ENCODE data around the gene NFIB.

NFIB gene

DNA sequence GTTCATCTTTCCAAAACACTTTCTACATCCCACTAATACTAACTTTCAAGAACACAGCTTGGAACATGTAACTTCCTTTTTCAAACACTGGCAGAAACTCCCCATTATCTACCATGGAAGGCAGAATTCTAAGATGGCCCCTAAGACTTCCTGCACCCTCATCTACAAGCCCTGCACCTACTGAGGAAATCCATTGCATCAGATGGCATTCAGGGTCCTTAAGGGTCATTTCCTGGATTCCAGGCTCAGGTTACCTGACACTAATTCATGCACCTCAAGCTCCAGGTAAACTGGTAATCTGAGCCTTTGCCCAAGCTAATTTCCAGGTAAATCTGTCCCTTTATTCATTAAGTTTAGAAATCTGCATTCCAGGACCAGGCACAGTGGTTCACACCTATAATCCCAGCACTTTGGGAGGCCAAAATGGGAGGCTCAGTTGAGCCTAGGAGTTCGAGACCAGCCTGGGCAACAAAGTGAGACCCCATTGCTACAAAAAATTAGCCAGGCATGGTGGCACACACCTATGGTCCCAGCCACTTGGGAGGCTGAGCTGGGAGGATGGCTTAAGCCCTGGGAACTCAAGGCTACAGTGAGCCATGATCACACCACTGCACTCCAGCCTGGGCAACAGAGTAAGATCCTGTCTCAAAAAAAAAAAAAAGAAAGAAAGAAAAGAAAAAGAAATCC, 91.6 kb downstream of the NFIB start:
- H3K9me3 ChIP-seq (ENCODE audit: low read length), result no peaks in the 10 kb centered on the region
- H3K36me3 ChIP-seq (ENCODE audit: insufficient read depth, low read length), result no peaks in the 10 kb centered on the region

DNA sequence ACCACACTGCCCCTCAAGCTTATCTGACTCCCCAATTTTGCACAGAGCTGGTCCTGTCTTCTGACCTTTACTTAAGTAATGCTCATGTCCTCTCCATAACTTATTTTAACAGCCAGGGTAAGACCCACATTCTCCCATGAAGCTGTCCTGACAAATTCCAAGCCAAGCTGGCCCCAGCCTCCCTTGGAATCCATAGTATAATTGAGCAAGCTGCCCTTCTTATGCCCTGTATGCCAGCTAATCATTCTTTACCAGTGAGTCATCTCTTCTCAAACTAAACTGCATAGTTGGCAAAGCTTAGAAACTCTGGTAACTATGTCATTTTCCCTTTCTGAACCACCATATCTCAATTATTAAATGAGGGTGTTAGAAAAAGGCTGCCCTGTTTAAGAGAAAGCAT, 92.4 kb downstream of the NFIB start:
- Histone ChIP-seq H3K27me3 (ENCODE audit: insufficient read depth, low read length) (no peaks in the 10 kb centered on the region), H2AFZ (ENCODE audit: low read depth, low read length) (no peak overlapping the region), H3K4me1 (ENCODE audit: insufficient read depth, low read length) (no peaks in the 10 kb centered on the region), H3K4me3 (ENCODE audit: low read length) (no peak overlapping the region), H3K9me3 (ENCODE audit: low read length) (no peaks in the 10 kb centered on the region), H3K36me3 (ENCODE audit: insufficient read depth, low read length) (no peaks in the 10 kb centered on the region)

More for the DNA sequence above, 91.6 kb downstream of the NFIB start:
- no peak overlapping the region for H3K4me3 ChIP-seq (ENCODE audit: low read length)
- H3K27me3 ChIP-seq (ENCODE audit: insufficient read depth, low read length), result no peaks in the 10 kb centered on the region
- no peak overlapping the region for H2AFZ ChIP-seq (ENCODE audit: low read depth, low read length)
- H3K4me1 ChIP-seq (ENCODE audit: insufficient read depth, low read length), result no peaks in the 10 kb centered on the region

DNA sequence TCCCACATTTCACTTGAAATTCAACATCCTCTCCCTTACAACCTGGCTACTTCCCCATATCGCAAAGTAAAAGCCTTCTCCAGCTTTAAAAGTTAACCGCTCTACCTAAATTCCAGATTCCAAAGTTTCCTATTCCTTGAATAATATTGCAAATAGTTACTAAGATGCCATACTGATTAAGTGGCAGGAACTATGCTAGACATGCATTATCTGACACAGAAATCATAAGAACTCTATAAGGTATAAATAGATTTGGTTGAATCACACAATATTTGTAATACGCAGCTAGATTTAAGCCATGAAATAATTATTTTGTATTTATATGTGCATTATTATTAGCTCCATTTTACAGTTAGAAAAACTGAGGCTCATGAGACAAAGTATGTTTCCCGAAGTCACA, 92.8 kb downstream of the NFIB start:
- no peak overlapping the region for H2AFZ ChIP-seq (ENCODE audit: low read depth, low read length)
- H3K36me3 ChIP-seq (ENCODE audit: insufficient read depth, low read length), result no peaks in the 10 kb centered on the region
- H3K4me1 ChIP-seq (ENCODE audit: insufficient read depth, low read length), result no peaks in the 10 kb centered on the region
- H3K9me3 ChIP-seq (ENCODE audit: low read length), result no peaks in the 10 kb centered on the region
- H3K27me3 ChIP-seq (ENCODE audit: insufficient read depth, low read length), result no peaks in the 10 kb centered on the region
- H3K4me3 ChIP-seq (ENCODE audit: low read length), result no peak overlapping the region

DNA sequence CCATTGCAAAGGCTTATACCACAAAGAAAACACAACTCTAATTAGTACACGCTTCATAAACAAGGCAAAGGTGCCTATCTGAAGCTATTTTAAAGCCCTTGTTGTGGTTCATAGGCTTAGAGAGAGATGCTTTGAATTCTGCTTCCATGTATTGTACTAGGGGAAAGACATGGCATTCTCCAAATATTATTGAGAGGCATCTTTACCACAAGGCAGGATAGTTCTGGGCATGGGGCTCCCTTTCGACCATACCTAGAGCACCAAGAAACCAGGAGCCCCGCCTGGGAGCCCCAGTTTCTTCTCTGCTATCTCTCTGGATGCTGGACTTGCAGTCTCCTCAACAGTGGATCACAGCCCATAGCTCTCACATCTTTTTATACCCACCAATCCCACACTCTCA, 93.7 kb downstream of the NFIB start:
- H3K27me3 ChIP-seq (ENCODE audit: insufficient read depth, low read length), result no peaks in the 10 kb centered on the region
- H3K36me3 ChIP-seq (ENCODE audit: insufficient read depth, low read length), result no peaks in the 10 kb centered on the region
- no peak overlapping the region for H3K4me3 ChIP-seq (ENCODE audit: low read length)
- H3K4me1 ChIP-seq (ENCODE audit: insufficient read depth, low read length), result no peaks in the 10 kb centered on the region
- H3K9me3 ChIP-seq (ENCODE audit: low read length), result no peaks in the 10 kb centered on the region
- no peak overlapping the region for H2AFZ ChIP-seq (ENCODE audit: low read depth, low read length)

DNA sequence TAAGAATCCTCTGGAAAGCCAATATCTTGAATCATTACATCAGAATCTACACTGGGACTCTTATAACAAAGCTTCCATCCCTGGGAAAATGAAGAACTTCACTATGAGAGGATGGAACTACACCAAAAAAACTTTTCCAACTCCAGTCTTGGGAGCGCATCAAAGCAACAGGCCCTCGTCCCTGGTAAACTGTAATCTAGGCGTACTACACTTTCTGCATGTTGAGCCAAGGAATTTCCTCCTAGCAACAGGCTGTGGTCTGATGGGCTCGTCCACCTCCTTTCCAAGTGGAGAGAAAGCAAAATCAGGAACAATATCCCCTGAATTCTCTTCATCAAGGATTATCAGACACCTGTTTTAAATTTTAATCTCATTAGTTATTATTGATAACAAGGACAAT, 94.1 kb downstream of the NFIB start:
- Histone ChIP-seq H3K4me1 (ENCODE audit: insufficient read depth, low read length) (no peaks in the 10 kb centered on the region), H3K9me3 (ENCODE audit: low read length) (no peaks in the 10 kb centered on the region), H3K4me3 (ENCODE audit: low read length) (no peak overlapping the region), H3K27me3 (ENCODE audit: insufficient read depth, low read length) (no peaks in the 10 kb centered on the region), H2AFZ (ENCODE audit: low read depth, low read length) (no peak overlapping the region), H3K36me3 (ENCODE audit: insufficient read depth, low read length) (no peaks in the 10 kb centered on the region)

DNA sequence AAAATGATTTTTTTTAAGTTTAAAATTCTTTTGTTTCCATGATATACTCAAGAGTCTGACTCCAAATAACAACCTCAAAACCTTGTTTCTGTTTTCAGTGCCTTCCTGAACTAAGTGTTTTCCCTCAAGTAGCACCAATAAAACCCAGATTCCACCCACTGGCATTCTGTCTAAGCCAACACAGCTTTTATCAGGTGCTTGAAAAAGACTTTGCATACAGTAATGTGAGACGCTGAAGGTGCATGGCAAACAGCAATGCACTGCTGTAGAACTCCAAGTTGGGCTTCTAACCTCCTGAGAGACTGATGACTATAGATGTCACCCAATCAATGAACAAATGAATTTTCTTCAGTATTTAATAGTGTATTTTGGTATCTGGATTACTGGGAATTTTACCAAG, 95.7 kb downstream of the NFIB start:
- Histone ChIP-seq H3K36me3 (ENCODE audit: insufficient read depth, low read length) (no peaks in the 10 kb centered on the region), H2AFZ (ENCODE audit: low read depth, low read length) (no peak overlapping the region), H3K27me3 (ENCODE audit: insufficient read depth, low read length) (no peaks in the 10 kb centered on the region), H3K4me1 (ENCODE audit: insufficient read depth, low read length) (no peaks in the 10 kb centered on the region), H3K4me3 (ENCODE audit: low read length) (no peak overlapping the region), H3K9me3 (ENCODE audit: low read length) (no peaks in the 10 kb centered on the region)

DNA sequence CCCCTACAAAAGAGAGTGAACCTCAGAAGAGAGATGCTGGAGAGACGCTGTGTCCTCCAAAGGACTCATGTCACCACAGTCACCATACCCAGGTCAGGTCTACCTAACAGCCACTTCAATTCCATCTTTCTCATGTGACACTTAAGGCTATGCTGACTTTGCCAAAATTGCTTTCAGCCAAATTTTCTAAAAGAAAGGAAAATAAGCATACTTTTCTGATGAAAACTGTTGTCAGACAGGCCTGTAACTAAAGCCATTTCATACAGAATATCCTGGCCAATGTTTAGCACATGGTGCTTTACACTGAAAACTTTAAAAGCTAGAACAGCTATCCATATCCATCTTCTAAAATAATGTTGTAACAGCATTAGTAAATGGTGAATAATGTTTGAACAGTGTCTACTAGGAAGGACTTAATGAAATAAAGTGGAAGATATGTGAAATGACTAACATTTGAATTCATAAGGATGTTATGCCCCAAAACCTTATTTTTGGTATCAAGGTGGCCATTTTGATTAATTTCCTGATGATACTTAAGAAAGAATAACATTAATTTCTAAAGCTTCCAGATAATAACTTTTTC, 97.2 kb downstream of the NFIB start:
- Histone ChIP-seq H3K4me3 (ENCODE audit: low read length) (no peak overlapping the region), H3K9me3 (ENCODE audit: low read length) (no peaks in the 10 kb centered on the region), H3K36me3 (ENCODE audit: insufficient read depth, low read length) (no peaks in the 10 kb centered on the region), H3K27me3 (ENCODE audit: insufficient read depth, low read length) (no peaks in the 10 kb centered on the region), H2AFZ (ENCODE audit: low read depth, low read length) (no peak overlapping the region), H3K4me1 (ENCODE audit: insufficient read depth, low read length) (no peaks in the 10 kb centered on the region)

DNA sequence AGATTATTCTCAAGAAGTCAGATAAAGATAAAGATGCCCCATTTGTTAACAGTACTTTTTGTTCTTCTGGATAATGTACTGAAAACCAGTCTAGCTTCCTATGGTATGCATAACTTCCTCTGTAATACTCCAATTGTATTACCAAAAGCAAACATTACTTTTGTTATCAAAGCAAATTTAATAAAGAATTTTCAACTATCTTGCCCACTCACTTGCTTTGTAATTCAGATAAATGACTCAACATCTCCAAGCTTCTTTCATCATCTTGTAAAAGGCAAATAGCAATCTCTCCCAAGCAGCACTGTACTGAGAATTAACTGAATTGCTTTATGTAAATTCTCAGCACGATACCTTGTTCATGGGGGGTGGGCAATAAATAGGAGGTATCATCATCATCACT, 98.3 kb downstream of the NFIB start:
- Histone ChIP-seq H3K36me3 (ENCODE audit: insufficient read depth, low read length) (no peaks in the 10 kb centered on the region), H2AFZ (ENCODE audit: low read depth, low read length) (no peak overlapping the region), H3K27me3 (ENCODE audit: insufficient read depth, low read length) (no peaks in the 10 kb centered on the region), H3K4me1 (ENCODE audit: insufficient read depth, low read length) (peaks cover 2% of the 10 kb centered on the region), H3K9me3 (ENCODE audit: low read length) (no peaks in the 10 kb centered on the region), H3K4me3 (ENCODE audit: low read length) (no peak overlapping the region)

DNA sequence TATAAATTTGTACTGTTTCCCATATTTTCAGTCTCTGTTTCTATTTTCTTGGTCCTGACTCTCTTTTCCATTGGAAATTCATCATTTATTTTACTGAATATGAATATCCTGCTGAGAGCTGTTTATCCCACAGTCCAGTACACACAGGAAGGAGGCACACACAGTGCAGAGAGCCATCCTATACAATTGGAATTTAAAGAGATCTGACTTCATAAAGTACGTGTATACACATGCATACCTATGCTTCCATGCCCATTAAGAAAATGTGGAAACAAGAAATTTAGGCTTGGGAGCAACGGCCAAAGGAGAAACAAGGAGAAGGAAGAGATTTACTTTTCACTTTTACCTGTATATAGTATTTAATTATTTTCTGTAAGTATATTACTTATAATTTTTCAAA, 99.2 kb downstream of the NFIB start:
- Histone ChIP-seq H3K4me3 (ENCODE audit: low read length) (no peak overlapping the region), H3K36me3 (ENCODE audit: insufficient read depth, low read length) (no peaks in the 10 kb centered on the region), H3K27me3 (ENCODE audit: insufficient read depth, low read length) (no peaks in the 10 kb centered on the region), H3K4me1 (ENCODE audit: insufficient read depth, low read length) (peaks cover 6% of the 10 kb centered on the region), H2AFZ (ENCODE audit: low read depth, low read length) (no peak overlapping the region), H3K9me3 (ENCODE audit: low read length) (no peaks in the 10 kb centered on the region)

DNA sequence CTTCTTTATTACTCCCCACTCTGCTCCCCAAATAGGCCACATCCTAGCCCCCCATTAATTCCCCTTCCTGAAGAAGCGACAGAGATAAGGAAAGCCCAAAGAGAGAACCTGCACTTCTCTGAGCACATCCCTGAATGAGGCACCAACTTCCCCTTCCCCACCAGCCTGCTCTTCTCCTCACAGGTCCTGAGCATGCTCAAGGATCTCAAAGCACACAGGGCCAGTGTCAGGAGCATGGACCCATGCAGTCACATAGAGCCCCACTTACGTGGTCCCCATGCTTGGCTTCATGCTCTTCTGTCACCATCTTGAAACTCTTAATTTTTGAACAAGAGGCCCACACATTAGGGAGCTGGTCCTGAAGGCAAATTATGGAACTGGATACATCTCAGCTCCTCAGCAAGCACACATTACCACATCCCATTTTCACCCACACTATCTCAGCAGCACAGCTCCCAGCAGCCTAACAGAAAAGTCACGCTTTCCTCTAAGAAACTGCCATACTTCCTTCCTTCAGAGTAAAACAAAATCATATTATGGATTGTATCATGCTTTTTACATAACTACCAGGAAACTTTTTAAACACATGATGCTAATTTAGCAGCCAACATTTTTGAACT, 99.8 kb downstream of the NFIB start:
- H3K4me1 ChIP-seq (ENCODE audit: insufficient read depth, low read length), result peaks cover 11% of the 10 kb centered on the region

DNA sequence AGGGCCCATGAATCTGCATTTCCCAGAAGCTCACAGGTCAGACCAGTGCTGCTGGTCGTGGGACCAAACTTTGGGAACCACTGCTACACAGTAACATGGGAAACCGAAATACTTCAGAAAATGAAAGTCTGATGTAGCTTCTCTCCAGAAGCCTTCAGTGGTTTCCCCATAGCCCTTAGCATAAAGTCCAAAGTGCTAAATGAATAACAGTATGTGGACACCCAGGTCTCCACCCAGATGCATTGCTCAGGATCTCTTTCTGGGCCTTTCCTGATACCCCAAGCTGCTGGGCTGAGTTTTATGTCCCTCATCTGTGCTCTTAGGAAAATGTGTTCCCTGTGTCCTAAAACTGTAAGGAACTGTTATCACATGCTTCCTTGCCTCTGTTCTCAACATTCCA, 100.4 kb downstream of the NFIB start:
- H3K36me3 ChIP-seq (ENCODE audit: insufficient read depth, low read length), result no peaks in the 10 kb centered on the region
- H3K4me1 ChIP-seq (ENCODE audit: insufficient read depth, low read length), result peaks cover 13% of the 10 kb centered on the region
- H3K4me3 ChIP-seq (ENCODE audit: low read length), result no peak overlapping the region
- H3K9me3 ChIP-seq (ENCODE audit: low read length), result no peaks in the 10 kb centered on the region
- no peak overlapping the region for H2AFZ ChIP-seq (ENCODE audit: low read depth, low read length)
- no peaks in the 10 kb centered on the region for H3K27me3 ChIP-seq (ENCODE audit: insufficient read depth, low read length)

More for the DNA sequence above, 99.8 kb downstream of the NFIB start:
- Histone ChIP-seq H2AFZ (ENCODE audit: low read depth, low read length) (no peak overlapping the region), H3K36me3 (ENCODE audit: insufficient read depth, low read length) (no peaks in the 10 kb centered on the region), H3K4me3 (ENCODE audit: low read length) (no peak overlapping the region), H3K9me3 (ENCODE audit: low read length) (no peaks in the 10 kb centered on the region), H3K27me3 (ENCODE audit: insufficient read depth, low read length) (no peaks in the 10 kb centered on the region)

DNA sequence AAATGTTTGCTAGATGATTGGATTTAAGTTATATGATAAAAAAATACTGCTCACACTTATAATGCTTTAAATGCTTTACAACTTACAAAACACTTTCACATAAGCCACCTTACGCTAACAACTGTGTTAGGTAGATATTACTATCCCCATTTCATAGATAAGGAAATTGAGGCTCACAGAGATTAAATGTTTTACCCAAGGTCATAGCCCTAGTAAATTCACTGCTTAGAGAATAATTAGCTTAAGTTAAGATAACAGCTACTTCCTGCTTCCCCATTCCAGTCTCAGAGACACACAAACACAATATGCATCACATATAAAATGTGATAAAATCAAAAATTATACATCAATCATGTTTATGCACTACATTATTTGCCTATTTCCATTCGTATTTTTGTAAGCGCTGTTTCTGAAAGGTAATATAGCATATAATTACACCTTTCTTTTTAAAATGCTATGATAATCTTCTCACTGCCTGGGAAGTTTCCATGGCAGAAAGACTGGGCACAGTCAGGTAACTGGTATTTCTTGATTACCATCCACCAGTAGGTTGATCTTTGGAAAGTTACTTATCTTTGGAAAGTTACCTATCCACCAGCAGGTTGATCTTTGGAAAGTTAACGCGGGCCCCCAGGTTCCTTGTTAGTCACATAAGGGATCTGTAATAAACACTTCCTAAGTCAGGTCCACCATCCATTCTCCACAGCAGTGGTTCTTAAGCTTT, 101.1 kb downstream of the NFIB start:
- H2AFZ ChIP-seq (ENCODE audit: low read depth, low read length), result no peak overlapping the region
- H3K4me1 ChIP-seq (ENCODE audit: insufficient read depth, low read length), result peaks cover 13% of the 10 kb centered on the region
- H3K9me3 ChIP-seq (ENCODE audit: low read length), result no peaks in the 10 kb centered on the region
- H3K4me3 ChIP-seq (ENCODE audit: low read length), result no peak overlapping the region
- no peaks in the 10 kb centered on the region for H3K27me3 ChIP-seq (ENCODE audit: insufficient read depth, low read length)
- H3K36me3 ChIP-seq (ENCODE audit: insufficient read depth, low read length), result no peaks in the 10 kb centered on the region

DNA sequence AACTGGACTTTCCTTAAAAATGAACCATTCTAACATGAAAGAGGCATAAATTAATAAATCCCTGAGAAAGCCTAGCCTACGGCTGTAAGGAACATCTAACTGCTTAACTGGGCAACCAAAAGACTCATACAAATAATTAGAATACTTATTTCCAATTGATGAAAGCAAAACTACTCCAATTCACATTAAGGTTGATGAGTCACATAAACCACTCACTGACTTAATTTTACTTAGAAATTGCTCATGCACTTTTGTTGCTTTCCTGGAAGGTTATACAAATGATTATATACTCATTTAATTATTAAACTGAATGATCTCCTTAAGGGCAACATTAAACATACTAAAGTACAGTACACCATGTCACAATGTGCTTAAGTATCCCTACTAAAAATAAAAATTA, 101.9 kb downstream of the NFIB start:
- no peaks in the 10 kb centered on the region for H3K9me3 ChIP-seq (ENCODE audit: low read length)
- no peak overlapping the region for H3K4me3 ChIP-seq (ENCODE audit: low read length)
- H3K27me3 ChIP-seq (ENCODE audit: insufficient read depth, low read length), result no peaks in the 10 kb centered on the region
- H2AFZ ChIP-seq (ENCODE audit: low read depth, low read length), result no peak overlapping the region
- H3K4me1 ChIP-seq (ENCODE audit: insufficient read depth, low read length), result peaks cover 13% of the 10 kb centered on the region
- no peaks in the 10 kb centered on the region for H3K36me3 ChIP-seq (ENCODE audit: insufficient read depth, low read length)

All from neuron (in vitro differentiated cells).